ENCODE data around the gene METTL15.

DNA sequence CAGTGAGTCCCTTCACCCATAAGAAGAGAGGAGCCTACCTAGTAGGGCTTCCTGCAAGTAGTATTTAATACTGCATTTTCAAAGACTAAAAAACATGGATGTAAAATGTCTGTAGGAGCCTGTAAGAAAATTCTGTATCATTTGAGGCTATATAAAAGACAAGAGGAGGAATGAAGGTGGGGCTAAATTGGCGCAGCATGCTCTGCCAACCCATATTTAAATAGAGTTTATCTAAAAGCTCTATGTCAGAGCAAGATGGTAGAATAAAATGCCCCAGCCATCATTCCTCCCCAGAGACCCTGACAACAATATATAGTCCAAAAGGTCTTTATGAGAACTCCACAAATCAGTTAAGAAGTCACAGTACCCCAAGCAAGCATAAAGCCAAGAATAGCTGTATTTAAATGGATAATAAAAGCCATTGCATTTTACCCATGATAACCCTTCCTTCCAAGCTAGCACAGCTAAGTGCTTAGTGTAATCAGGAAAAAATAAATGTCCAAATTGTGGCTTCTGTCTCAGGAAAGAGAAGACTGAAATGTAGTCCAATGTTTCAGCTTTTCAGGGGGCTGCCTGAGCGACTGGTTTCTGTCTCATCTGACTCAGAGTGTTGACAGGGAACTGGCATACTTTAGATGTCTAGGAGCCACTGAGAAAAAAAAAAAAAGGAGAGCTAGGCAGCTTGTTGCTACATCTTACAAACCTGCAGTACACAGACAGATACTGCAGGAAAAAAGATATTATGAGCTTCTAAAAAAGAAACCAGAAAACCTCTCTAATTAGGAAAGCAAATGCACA, 258.6 kb downstream of the METTL15 start:
- TF ChIP-seq CTCF (IDR thresholded peaks at IDR 0.05), result no peak
- TF ChIP-seq EP300 (IDR thresholded peaks at IDR 0.05), result no peak
- no peak for TF ChIP-seq POLR2A (IDR thresholded peaks at IDR 0.05)
